B cell (primary cell): ENCODE measurements around the gene CARD9. TPM values are rescaled to one million over a fixed set of nuclear protein-coding genes. Genes with fewer than 3 reads are reported as not detected.

Experiments
- ATAC-seq: fragments of 200-7000 bp; cut with Tn5 transposase; one replicate; pipeline ENCODE4 v1.10.0; 2021; ENCODE audit warnings: low read depth, mild to moderate bottlenecking, moderate number of reproducible peaks, moderate library complexity
- CTCF ChIA-PET: fragments of 350-600 bp; sonication (Branson Sonifier 250); formaldehyde crosslinking; loops from one replicate; lab custom pipeline; 2021; ENCODE audit warnings: antibody characterized with exemption, inconsistent platforms; lab: Charles Lee
- POLR2A ChIA-PET: fragments of 350-600 bp; sonication (Branson Sonifier 250); formaldehyde crosslinking; loops from one replicate; lab custom pipeline; 2021; ENCODE audit warnings: antibody characterized with exemption; lab: Charles Lee
- DNase-seq: peaks from one replicate; pipeline ENCODE4 v3.0.0; 2013
- H2AFZ ChIP-seq: 2 replicates; pipeline ENCODE4 v1.6.1; 2012; ENCODE audit warnings: mild to moderate bottlenecking, low read depth, low read length; ENCODE audit not compliant: insufficient read depth, poor library complexity, severe bottlenecking
- H3K27ac ChIP-seq, 2 donors: 1 replicate in 1 of 2; 2 replicates in 1 of 2; pipeline ENCODE4 v1.5.1; 2012 to 2013; ENCODE audit warnings: low read length in 2 of 2, mild to moderate bottlenecking in 2 of 2, moderate library complexity in 1 of 2
- H3K27me3 ChIP-seq, 4 experiments: fragments of 200-600 bp in 1 of 4; sonication (generic) in 1 of 4; replicated peaks in 1 of 4; 1 replicate in 2 of 4; 2 replicates in 2 of 4; pipeline versions ENCODE4 v1.6.1 to v1.7.0; 2013 to 2016; ENCODE audit warnings: low read length in 3 of 4, mild to moderate bottlenecking in 2 of 4, mixed read lengths in 1 of 4, moderate library complexity in 1 of 4; ENCODE audit not compliant: insufficient read depth in 4 of 4, control insufficient read depth in 3 of 4; ENCODE audit errors: control extremely low read depth in 1 of 4
- H3K36me3 ChIP-seq, 2 experiments: replicated peaks in 1 of 2; 1 replicate in 1 of 2; 2 replicates in 1 of 2; pipeline versions ENCODE4 v1.6.1 to v1.7.1; 2013; ENCODE audit warnings: low read length in 1 of 2; ENCODE audit not compliant: insufficient read depth in 2 of 2, control insufficient read depth in 1 of 2; ENCODE audit errors: control extremely low read depth in 1 of 2, extremely low read depth in 1 of 2
- H3K4me1 ChIP-seq, 2 donors: fragments of 200-600 bp in 1 of 2; sonication (generic) in 1 of 2; 1 replicate in 1 of 2; 2 replicates in 1 of 2; pipeline versions ENCODE4 v1.5.1 to v1.6.1; 2013 to 2017; ENCODE audit warnings: low read length in 2 of 2; ENCODE audit not compliant: control insufficient read depth in 2 of 2, insufficient read depth in 2 of 2
- H3K4me2 ChIP-seq: replicated peaks from 2 replicates; pipeline ENCODE3; 2012; ENCODE audit warnings: mild to moderate bottlenecking, low read depth, low read length; ENCODE audit not compliant: poor library complexity, severe bottlenecking
- H3K4me3 ChIP-seq, 5 experiments: fragments of 200-600 bp in 1 of 5; sonication (generic) in 1 of 5; 1 replicate in 3 of 5; 2 replicates in 2 of 5; pipeline versions ENCODE4 v1.5.1 to v1.7.0; 2011 to 2016; ENCODE audit warnings: low read length in 4 of 5, mild to moderate bottlenecking in 4 of 5, low read depth in 2 of 5, control low read depth in 1 of 5, moderate library complexity in 1 of 5; ENCODE audit not compliant: insufficient read depth in 1 of 5; ENCODE audit errors: control extremely low read depth in 1 of 5, extremely low read depth in 1 of 5
- H3K79me2 ChIP-seq: fragments of 200-600 bp; sonication (generic); one replicate; pipeline ENCODE4 v1.6.0; 2016; ENCODE audit warnings: low read length; ENCODE audit not compliant: control insufficient read depth, insufficient read depth
- H3K9ac ChIP-seq: fragments of 200-600 bp; sonication (generic); 2 replicates; pipeline ENCODE4 v1.6.1; 2017; ENCODE audit warnings: mild to moderate bottlenecking, low read length, moderate library complexity
- H3K9me3 ChIP-seq, 3 donors: one replicate each; pipeline versions ENCODE4 v1.6.1 to v1.7.1; 2013; ENCODE audit warnings: low read length in 2 of 3; ENCODE audit not compliant: control insufficient read depth in 2 of 3, insufficient read depth in 1 of 3; ENCODE audit errors: control extremely low read depth in 1 of 3
- H4K20me1 ChIP-seq: 2 replicates; pipeline ENCODE4 v1.6.0; 2012; ENCODE audit warnings: mild to moderate bottlenecking, low read length; ENCODE audit not compliant: insufficient read depth, control insufficient read depth, poor library complexity, severe bottlenecking
- H3K27ac Mint-ChIP-seq: one replicate; pipeline ENCODE4 v1.8.0; 2021; ENCODE audit warnings: mixed read lengths
- H3K27me3 Mint-ChIP-seq: one replicate; pipeline ENCODE4 v1.8.0; 2021; ENCODE audit warnings: mixed read lengths
- H3K4me1 Mint-ChIP-seq: one replicate; pipeline ENCODE4 v1.8.0; 2021; ENCODE audit warnings: mixed read lengths
- H3K4me3 Mint-ChIP-seq: one replicate; pipeline ENCODE4 v1.8.0; 2021; ENCODE audit warnings: mixed read lengths
- H3K9me3 Mint-ChIP-seq: one replicate; pipeline ENCODE4 v1.8.0; 2022; ENCODE audit warnings: mixed read lengths; ENCODE audit not compliant: insufficient read depth
- CTCF ChIP-seq: fragments of 200-600 bp; IDR thresholded peaks from one replicate; pipeline ENCODE4 v1.8.0; 2022; ENCODE audit warnings: antibody characterized with exemption, mild to moderate bottlenecking
- EZH2 ChIP-seq: IDR thresholded peaks from 2 replicates; pipeline ENCODE4 v1.6.1; 2012; ENCODE audit warnings: borderline replicate concordance, low read depth, mild to moderate bottlenecking, moderate library complexity, low read length; ENCODE audit not compliant: insufficient read depth, poor library complexity, severe bottlenecking
- WGBS: methylation state at CpG from one replicate; pipeline ENCODE4 v1.1.5; 2013; ENCODE audit warnings: missing lambda C conversion rate; ENCODE audit not compliant: insufficient coverage; 5-methylcytosine and 5-hydroxymethylcytosine counted together
- intact Hi-C: fragments of 100-400 bp; cut with micrococcal nuclease; formaldehyde crosslinking; loops from one replicate; pipeline ENCODE4 v1.10.0; 2022
- polyA plus RNA-seq: library from polyadenylated mRNA; depleted of rRNA; stranded (reverse); fragments of >200 nt; gene quantifications from 2 replicates; pipeline ENCODE4 v1.2.3, GENCODE V29; 2012
- total RNA-seq, 2 donors: library from RNA; stranded (reverse); fragments of 120-200 nt in 1 of 2; gene quantifications; 1 replicate in 1 of 2; 2 replicates in 1 of 2; pipeline versions ENCODE4 v1.2.3 to v1.2.4, GENCODE V29; 2013 to 2022

CARD9 gene
- total and polyA plus RNA-seq, 2 donors (not counting 1 experiment from before 2014, with no cell fraction given), result 0.57 to 1.1 TPM

- 97% methylated on average over 9 of the region's 13 CpGs for WGBS
- no peak overlapping the region for H3K4me3 Mint-ChIP-seq
- intact Hi-C loops, result loop anchor here (5.0 kb wide), 1 partner anchor 160 kb away; no protein-coding TSS in a partner anchor
These were observed 28.6 kb upstream of the CARD9 start for GRCh38 chr9:136402067-136402466.

More at GRCh38 chr9:136402067-136402466, 28.6 kb upstream of the CARD9 start:
- Histone ChIP-seq H3K27ac (no peak overlapping the region), H3K9me3 (no peaks in the 10 kb centered on the region), H2AFZ (no peak overlapping the region), H3K4me2 (no peak overlapping the region), H3K9ac (no peak overlapping the region), H3K27me3 (no peaks in the 10 kb centered on the region), H4K20me1 (peaks cover 25% of the 10 kb centered on the region), H3K4me1 (peaks cover 39 to 44% of the 10 kb centered on the region in 2 donors), H3K36me3 (peaks cover 1 to 27% of the 10 kb centered on the region in 2 experiments), H3K79me2 (peaks cover 50% of the 10 kb centered on the region), H3K4me3 (no peak overlapping the region)
- CTCF ChIA-PET, result interaction anchor here (1.8 to 2.5 kb wide), 2 partner anchors 7 to 39 kb away, joined by 6 to 16 read pairs; partner anchors contain the start of genes DNLZ, ENTR1 and PMPCA
- ATAC-seq (no peak), DNase-seq (no peak)
- no peaks in the 10 kb centered on the region for H3K27me3 Mint-ChIP-seq
- H3K27ac Mint-ChIP-seq, result no peak overlapping the region
- POLR2A ChIA-PET, result no interaction called here
- peaks cover 48% of the 10 kb centered on the region for H3K4me1 Mint-ChIP-seq
- no peaks in the 10 kb centered on the region for H3K9me3 Mint-ChIP-seq
- TF ChIP-seq EZH2 (no peak), CTCF (no peak)
